Activated T-cell treated with anti-CD3 and anti-CD28 coated beads, Interleukin-2, amount 50 U/mL, for 72 hours (primary cell): Measurements from ENCODE around the gene PCDHGB2. TPM values are rescaled to one million over a fixed set of nuclear protein-coding genes. Genes with fewer than 3 reads are reported as not detected.
"Not testable (repeated sequence)": the region's sequence is repeated elsewhere in the genome, so short reads cannot be mapped to it uniquely, and the experiment has no call there.

Source experiments
- ATAC-seq, 2 donors: fragments of 150-1000 bp; cut with Tn5 transposase; replicated peaks in 1 of 2; 2 replicates each; pipeline ENCODE4 v1.10.0; 2021; ENCODE audit warnings: moderate library complexity in 2 of 2, mild to moderate bottlenecking in 1 of 2
- DNase-seq, 2 donors: peaks; one replicate each; pipeline ENCODE4 v3.0.0; 2021 to 2022; ENCODE audit warnings: mixed read lengths in 1 of 2
- H3K27ac Mint-ChIP-seq: one replicate; pipeline ENCODE4 v1.8.0; 2022; ENCODE audit warnings: mild to moderate bottlenecking, moderate library complexity, mixed read lengths
- H3K27me3 Mint-ChIP-seq: one replicate; pipeline ENCODE4 v1.8.0; 2022; ENCODE audit warnings: low read depth, mixed read lengths
- H3K36me3 Mint-ChIP-seq, 2 donors: one replicate each; pipeline ENCODE4 v1.8.0; 2022; ENCODE audit warnings: mixed read lengths in 2 of 2, mild to moderate bottlenecking in 1 of 2; ENCODE audit not compliant: insufficient read depth in 2 of 2
- H3K4me1 Mint-ChIP-seq: one replicate; pipeline ENCODE4 v1.8.0; 2022; ENCODE audit warnings: low read depth, mixed read lengths
- H3K4me3 Mint-ChIP-seq, 2 donors: one replicate each; pipeline ENCODE4 v1.8.0; 2022; ENCODE audit warnings: mild to moderate bottlenecking in 2 of 2, mixed read lengths in 2 of 2, moderate library complexity in 2 of 2
- H3K9me3 Mint-ChIP-seq, 2 donors: one replicate each; pipeline ENCODE4 v1.8.0; 2022; ENCODE audit warnings: mixed read lengths in 2 of 2
- total RNA-seq, 2 donors: library from RNA; stranded (reverse); gene quantifications; one replicate each; pipeline ENCODE4 v1.2.3, GENCODE V29; 2022

The PCDHGB2 gene
- total RNA-seq, 2 donors from 2014 or later: 0.28 to 0.34 TPM

GRCh38 chr5:141356950-141357349 lies 2.8 kb upstream of the PCDHGB2 start:
- no peak overlapping the region for H3K27ac Mint-ChIP-seq
- peaks cover 89% of the 10 kb centered on the region for H3K27me3 Mint-ChIP-seq
- peaks cover 6% of the 10 kb centered on the region for H3K4me1 Mint-ChIP-seq
- peaks cover 22 to 24% of the 10 kb centered on the region in 2 donors for H3K36me3 Mint-ChIP-seq
- ATAC-seq (no peak), DNase-seq (no peak)
- H3K9me3 Mint-ChIP-seq: peaks cover 8 to 12% of the 10 kb centered on the region in 2 donors
- no peak overlapping the region for H3K4me3 Mint-ChIP-seq

DNA sequence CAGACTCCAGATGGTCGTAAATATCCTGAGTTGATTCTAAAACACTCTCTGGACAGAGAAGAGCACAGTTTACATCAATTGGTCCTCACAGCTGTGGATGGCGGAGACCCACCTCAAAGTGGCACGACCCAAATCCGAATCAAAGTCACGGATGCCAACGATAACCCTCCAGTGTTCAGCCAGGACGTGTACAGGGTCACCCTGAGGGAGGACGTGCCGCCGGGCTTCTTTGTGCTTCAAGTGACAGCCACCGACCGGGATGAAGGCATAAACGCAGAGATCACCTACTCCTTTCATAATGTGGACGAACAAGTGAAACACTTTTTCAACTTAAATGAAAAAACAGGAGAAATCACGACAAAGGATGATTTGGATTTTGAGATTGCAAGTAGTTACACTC lies 891 bp downstream of the PCDHGB2 start:
- H3K9me3 Mint-ChIP-seq: peaks cover 9 to 15% of the 10 kb centered on the region in 2 donors
- no peak overlapping the region for H3K27ac Mint-ChIP-seq
- peaks cover 92% of the 10 kb centered on the region for H3K27me3 Mint-ChIP-seq
- DNase-seq: no peak
- peak overlapping the region in 1 of 2 donors; percentile 17 for H3K4me3 Mint-ChIP-seq
- H3K4me1 Mint-ChIP-seq: peaks cover 9% of the 10 kb centered on the region
- peaks cover 34 to 39% of the 10 kb centered on the region in 2 donors for H3K36me3 Mint-ChIP-seq
- no peak for ATAC-seq

- H3K27me3 Mint-ChIP-seq: peaks cover 86% of the 10 kb centered on the region
- H3K9me3 Mint-ChIP-seq: peaks cover 9 to 15% of the 10 kb centered on the region in 2 donors
- H3K27ac Mint-ChIP-seq: peak overlapping the region; percentile 11
- peaks cover 33 to 46% of the 10 kb centered on the region in 2 donors for H3K36me3 Mint-ChIP-seq
- H3K4me3 Mint-ChIP-seq: no peak overlapping the region
- H3K4me1 Mint-ChIP-seq: peaks cover 9% of the 10 kb centered on the region
- DNase-seq (no peak), ATAC-seq (no peak)
These were observed 2.9 kb downstream of the PCDHGB2 start for GRCh38 chr5:141362719-141363118.

- H3K9me3 Mint-ChIP-seq: peaks cover 9 to 14% of the 10 kb centered on the region in 2 donors
- ATAC-seq (no peak), DNase-seq (no peak)
- no peak within 1 kb of the TSS for H3K4me3 Mint-ChIP-seq
- peak within 1 kb of the TSS; percentile 83 for H3K27ac Mint-ChIP-seq
- H3K27me3 Mint-ChIP-seq: peaks cover 89% of the 10 kb centered on the region
- H3K4me1 Mint-ChIP-seq: peaks cover 9% of the 10 kb centered on the region
- H3K36me3 Mint-ChIP-seq: peaks cover 33 to 44% of the 10 kb centered on the region in 2 donors
These were observed 4.3 kb downstream of the PCDHGB2 start, which contains the start of gene PCDHGA5 for GRCh38 chr5:141363952-141364660. Gene PCDHGA5 (plus strand): TSS chr5:141364162. CDS start chr5:141364331, 169 bp downstream.

DNA sequence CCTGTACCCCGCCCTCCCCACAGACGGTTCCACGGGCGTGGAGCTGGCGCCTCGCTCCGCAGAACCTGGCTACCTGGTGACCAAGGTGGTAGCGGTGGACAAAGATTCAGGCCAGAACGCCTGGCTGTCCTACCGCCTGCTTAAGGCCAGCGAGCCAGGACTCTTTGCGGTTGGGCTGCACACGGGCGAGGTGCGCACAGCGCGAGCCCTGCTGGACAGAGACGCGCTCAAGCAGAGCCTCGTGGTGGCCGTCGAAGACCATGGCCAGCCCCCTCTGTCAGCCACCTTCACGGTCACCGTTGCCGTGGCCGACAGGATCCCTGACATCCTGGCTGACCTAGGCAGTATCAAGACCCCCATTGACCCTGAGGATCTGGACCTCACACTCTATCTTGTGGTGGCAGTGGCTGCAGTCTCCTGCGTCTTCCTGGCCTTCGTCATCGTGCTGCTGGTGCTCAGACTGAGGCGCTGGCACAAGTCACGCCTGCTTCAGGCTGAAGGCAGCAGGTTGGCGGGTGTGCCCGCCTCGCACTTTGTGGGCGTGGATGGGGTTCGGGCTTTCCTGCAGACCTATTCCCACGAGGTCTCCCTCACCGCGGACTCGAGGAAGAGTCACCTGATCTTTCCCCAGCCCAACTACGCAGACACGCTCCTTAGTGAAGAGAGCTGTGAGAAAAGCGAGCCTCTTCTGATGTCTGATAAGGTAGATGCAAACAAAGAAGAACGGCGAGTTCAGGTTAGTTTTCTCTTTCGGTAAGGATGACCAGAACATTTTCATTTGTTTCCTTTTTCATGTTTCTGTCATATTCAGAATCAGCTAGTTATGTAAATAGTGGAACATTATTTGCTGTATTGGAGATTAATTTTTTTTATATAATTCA lies 6.5 kb downstream of the PCDHGB2 start:
- Mint-ChIP-seq H3K9me3 (peaks cover 9 to 12% of the 10 kb centered on the region in 2 donors), H3K27me3 (peaks cover 89% of the 10 kb centered on the region), H3K4me3 (no peak overlapping the region), H3K4me1 (peaks cover 15% of the 10 kb centered on the region), H3K36me3 (peaks cover 25 to 37% of the 10 kb centered on the region in 2 donors), H3K27ac (no peak overlapping the region)
- DNase-seq (no peak), ATAC-seq (no peak)

DNA sequence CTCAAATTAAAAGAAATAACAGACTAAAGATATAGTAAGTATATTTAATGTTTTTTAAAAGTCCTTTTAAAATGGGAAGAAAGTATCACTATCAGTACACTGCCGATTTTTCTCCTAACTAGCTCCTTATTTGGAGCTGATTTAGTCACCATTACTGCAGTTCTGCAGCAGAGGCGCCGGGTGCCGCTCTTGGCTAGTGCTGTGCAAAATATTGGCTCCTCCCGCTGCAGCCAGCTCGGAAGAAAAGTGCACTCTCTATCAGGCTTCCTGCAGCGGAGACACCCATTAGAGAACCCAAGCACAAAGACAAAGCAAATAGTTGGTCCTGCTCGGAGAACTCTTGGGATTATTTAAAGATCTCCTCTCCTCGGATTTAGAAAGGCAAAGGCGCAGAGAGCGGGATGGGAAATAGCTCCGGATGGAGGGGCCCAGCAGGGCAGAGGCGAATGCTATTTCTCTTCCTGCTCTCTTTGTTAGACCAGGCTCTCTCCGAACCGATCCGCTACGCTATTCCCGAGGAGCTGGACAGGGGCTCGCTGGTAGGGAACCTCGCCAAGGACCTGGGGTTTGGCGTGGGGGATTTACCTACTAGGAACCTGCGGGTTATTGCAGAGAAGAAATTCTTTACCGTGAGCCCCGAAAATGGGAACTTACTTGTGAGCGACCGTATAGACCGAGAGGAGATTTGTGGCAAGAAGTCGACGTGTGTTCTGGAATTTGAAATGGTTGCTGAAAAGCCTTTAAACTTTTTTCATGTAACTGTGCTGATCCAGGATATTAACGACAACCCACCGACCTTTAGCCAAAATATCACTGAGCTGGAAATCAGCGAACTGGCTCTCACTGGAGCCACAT lies 10.4 kb downstream of the PCDHGB2 start, which contains the start of gene PCDHGB3:
TSS of gene PCDHGB3 (plus strand) at position 249 of the 855 bp plus-strand sequence. CDS start at position 402, 153 bp downstream.
- Mint-ChIP-seq H3K36me3 (peaks cover 15 to 33% of the 10 kb centered on the region in 2 donors), H3K27me3 (peaks cover 90% of the 10 kb centered on the region), H3K4me1 (peaks cover 13% of the 10 kb centered on the region), H3K27ac (peak within 1 kb of the TSS; percentile 5), H3K9me3 (peaks cover 2 to 13% of the 10 kb centered on the region in 2 donors), H3K4me3 (peak within 1 kb of the TSS; percentile 83 to 92)
- ATAC-seq (peak; percentile 63 to 81), DNase-seq (peak; percentile 41 to 46)

DNA sequence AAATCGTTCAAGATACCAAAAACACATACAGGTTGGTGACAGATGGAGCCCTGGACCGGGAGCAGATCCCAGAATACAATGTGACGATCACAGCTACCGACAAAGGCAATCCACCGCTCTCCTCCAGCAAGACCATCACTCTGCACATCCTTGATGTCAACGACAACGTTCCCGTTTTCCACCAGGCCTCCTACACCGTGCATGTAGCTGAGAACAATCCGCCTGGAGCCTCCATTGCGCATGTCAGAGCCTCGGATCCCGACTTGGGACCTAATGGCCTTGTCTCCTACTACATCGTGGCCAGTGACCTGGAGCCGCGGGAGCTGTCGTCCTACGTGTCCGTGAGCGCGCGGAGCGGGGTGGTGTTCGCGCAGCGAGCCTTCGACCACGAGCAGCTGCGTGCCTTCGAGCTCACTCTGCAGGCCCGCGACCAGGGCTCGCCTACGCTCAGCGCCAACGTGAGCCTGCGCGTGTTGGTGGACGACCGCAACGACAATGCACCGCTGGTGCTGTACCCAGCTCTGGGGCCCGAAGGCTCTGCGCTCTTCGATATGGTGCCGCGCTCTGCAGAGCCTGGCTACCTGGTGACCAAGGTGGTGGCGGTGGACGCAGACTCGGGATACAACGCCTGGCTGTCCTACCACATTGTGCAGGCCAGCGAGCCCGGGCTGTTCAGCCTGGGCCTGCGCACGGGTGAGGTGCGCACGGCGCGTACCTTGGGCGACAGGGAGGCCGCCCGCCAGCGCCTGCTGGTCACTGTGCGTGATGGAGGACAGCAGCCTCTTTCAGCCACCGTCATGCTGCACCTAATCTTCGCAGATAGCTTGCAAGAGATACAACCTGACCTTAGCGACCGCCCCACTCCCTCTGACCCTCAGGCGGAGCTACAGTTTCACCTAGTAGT lies 12.0 kb downstream of the PCDHGB2 start:
- Mint-ChIP-seq H3K36me3 (peaks cover 13 to 32% of the 10 kb centered on the region in 2 donors), H3K27me3 (peaks cover 80% of the 10 kb centered on the region), H3K9me3 (peaks cover 7 to 10% of the 10 kb centered on the region in 2 donors), H3K4me3 (no peak overlapping the region), H3K4me1 (peaks cover 12% of the 10 kb centered on the region), H3K27ac (no peak overlapping the region)
- ATAC-seq (no peak), DNase-seq (no peak)

DNA sequence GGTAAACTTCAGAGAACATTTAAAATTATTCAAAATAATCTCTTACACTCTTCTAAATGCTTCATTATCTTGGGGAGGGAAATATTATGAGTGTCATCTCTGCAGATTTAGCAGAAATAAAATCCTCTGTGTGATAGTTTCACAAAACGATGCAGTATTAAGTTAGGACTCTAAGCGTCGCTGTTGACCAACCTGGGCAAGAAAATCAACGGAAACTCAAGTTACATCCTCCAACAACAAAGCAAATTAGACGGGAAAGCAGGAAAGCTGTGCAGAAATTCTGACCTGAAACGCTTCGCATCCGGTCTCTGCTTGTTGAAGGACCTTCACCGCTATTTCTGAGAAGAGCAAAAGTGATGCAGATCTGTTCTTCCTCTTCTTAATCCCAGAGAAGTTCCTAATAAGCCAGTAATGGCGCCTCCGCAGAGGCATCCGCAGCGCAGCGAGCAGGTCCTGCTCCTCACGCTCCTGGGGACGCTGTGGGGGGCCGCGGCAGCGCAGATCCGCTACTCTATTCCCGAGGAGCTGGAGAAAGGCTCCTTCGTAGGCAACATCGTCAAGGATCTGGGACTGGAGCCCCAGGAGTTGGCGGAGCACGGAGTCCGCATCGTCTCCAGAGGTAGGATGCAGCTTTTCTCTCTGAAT lies 14.0 kb downstream of the PCDHGB2 start, which contains the start of gene PCDHGA6:
TSS of gene PCDHGA6 (plus strand) at position 219 of the 645 bp plus-strand sequence. CDS start at position 412, 193 bp downstream.
- DNase-seq (no peak), ATAC-seq (no peak)
- no peak within 1 kb of the TSS for H3K27ac Mint-ChIP-seq
- H3K9me3 Mint-ChIP-seq: peaks cover 7 to 10% of the 10 kb centered on the region in 2 donors
- H3K4me1 Mint-ChIP-seq: peaks cover 12% of the 10 kb centered on the region
- H3K36me3 Mint-ChIP-seq: peaks cover 13 to 29% of the 10 kb centered on the region in 2 donors
- H3K27me3 Mint-ChIP-seq: peaks cover 76% of the 10 kb centered on the region
- peak within 1 kb of the TSS in 1 of 2 donors; percentile 56 for H3K4me3 Mint-ChIP-seq

DNA sequence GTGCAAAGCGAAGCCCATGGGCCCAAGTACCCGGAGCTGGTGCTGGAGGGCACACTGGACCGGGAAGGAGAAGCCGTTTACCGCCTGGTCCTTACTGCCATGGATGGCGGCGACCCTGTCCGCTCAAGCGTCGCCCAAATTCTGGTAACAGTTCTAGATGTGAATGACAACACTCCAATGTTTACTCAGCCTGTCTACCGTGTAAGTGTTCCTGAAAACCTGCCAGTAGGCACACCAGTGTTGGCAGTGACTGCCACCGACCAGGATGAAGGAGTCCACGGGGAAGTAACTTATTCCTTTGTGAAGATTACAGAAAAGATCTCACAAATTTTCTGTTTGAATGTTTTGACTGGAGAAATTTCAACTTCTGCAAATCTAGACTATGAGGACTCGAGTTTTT lies 14.8 kb downstream of the PCDHGB2 start:
- Mint-ChIP-seq H3K27ac (no peak overlapping the region), H3K9me3 (peaks cover 7 to 11% of the 10 kb centered on the region in 2 donors), H3K4me3 (no peak overlapping the region), H3K4me1 (peaks cover 9% of the 10 kb centered on the region), H3K27me3 (peaks cover 74% of the 10 kb centered on the region), H3K36me3 (peaks cover 13 to 29% of the 10 kb centered on the region in 2 donors)
- DNase-seq (no peak), ATAC-seq (no peak)

DNA sequence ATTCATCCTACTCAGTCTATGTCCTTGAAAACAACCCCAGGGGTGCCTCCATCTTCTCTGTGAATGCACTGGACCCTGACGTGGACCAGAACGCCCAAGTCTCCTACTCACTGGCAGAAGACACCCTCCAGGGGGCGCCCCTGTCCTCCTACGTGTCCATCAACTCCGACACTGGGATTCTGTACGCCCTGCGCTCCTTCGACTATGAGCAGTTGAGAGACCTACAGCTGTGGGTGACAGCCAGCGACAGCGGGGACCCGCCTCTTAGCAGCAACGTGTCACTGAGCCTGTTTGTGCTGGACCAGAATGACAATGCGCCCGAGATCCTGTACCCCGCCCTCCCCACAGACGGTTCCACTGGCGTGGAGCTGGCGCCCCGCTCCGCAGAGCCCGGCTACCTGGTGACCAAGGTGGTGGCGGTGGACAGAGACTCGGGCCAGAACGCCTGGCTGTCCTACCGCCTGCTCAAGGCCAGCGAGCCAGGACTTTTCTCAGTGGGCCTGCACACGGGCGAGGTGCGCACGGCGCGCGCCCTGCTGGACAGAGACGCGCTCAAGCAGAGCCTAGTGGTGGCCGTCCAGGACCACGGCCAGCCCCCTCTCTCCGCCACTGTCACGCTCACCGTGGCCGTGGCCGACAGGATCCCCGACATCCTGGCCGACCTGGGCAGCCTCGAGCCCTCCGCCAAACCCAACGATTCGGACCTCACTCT lies 15.8 kb downstream of the PCDHGB2 start:
- not testable (repeated sequence) for H3K4me1 Mint-ChIP-seq, H3K27ac Mint-ChIP-seq, ATAC-seq, DNase-seq, H3K4me3 Mint-ChIP-seq
- peaks cover 7 to 11% of the 10 kb centered on the region in 2 donors for H3K9me3 Mint-ChIP-seq
- H3K27me3 Mint-ChIP-seq: peaks cover 69% of the 10 kb centered on the region
- peaks cover 13 to 29% of the 10 kb centered on the region in 2 donors for H3K36me3 Mint-ChIP-seq
